ENCODE measurements around the gene EHHADH.

- TF ChIP-seq CTCF (IDR thresholded peaks at IDR 0.05; ENCODE audit: low read length) = no peak
- no peak for TF ChIP-seq EZH2 (IDR thresholded peaks at IDR 0.05; ENCODE audit: borderline replicate concordance, low read length)
Observed at GRCh38 chr3:185208823-185209222, 45.0 kb downstream of the EHHADH start.

Data from OCI-LY1 (cell line).